ENCODE measurements around the gene TBC1D5.
"Not testable (repeated sequence)": the region's sequence is repeated elsewhere in the genome, so short reads cannot be mapped to it uniquely, and the experiment has no call there.

Gene TBC1D5

GRCh38 chr3:17705991-17706390 lies 36.4 kb downstream of the TBC1D5 start:
- DNase-seq, result not testable (repeated sequence)

GRCh38 chr3:17699815-17700214 lies 42.6 kb downstream of the TBC1D5 start:
- not testable (repeated sequence) for DNase-seq

- DNase-seq, result not testable (repeated sequence)
These were observed 46.8 kb downstream of the TBC1D5 start for GRCh38 chr3:17695665-17696064.

DNA sequence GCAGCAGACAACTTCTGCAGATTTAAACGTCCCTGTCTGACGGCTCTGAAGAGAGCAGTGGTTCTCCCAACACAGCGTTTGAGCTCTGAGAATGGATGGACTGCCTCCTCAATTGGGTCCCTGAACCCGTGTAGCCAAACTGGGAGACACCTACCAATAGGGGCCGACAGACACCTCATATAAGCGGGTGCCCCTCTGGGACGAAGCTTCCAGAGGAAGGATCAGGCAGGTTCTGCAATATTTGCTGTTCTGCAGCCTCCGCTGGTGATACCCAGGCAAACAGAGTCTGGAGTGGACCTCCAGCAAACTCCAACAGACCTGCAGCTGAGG lies 48.8 kb downstream of the TBC1D5 start:
- DNase-seq, result not testable (repeated sequence)

DNA sequence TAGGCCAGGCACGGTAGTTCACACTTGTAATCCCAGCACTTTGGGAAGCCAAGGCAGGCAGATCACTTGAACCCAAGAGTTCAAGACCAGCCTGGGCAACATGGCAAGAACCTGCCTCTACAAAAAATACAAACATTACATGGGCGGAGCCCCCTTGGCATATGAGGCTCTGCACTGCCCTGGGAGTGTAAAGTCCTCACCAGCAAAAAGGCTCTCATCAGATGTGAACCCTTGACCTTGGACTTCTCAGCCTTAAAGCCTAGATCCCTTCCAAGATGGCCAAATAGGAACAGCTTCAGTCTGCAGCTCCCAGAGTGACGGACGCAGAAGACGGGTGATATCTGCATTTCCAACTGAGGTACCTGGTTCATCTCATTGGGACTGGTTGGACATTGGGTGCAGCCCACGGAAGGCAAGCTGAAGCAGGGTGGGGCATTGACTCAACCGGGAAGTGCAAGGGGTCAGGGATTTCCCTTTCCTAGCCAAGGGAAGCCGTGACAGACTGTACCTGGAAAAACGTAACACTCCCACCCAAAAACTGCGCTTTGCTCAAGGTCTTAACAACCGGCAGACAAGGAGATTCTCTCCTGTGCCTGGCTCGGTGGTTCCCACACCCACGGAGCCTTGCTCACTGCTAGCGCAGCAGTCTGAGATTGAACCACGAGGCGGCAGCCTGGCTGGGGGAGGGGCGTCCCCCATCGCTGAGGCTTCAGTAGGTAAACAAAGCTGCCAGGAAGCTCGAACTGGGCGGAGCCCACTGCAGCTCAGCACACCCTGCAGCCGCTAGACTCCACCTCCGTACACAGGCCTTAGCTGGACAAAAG lies 49.4 kb downstream of the TBC1D5 start:
- not testable (repeated sequence) for DNase-seq

DNA sequence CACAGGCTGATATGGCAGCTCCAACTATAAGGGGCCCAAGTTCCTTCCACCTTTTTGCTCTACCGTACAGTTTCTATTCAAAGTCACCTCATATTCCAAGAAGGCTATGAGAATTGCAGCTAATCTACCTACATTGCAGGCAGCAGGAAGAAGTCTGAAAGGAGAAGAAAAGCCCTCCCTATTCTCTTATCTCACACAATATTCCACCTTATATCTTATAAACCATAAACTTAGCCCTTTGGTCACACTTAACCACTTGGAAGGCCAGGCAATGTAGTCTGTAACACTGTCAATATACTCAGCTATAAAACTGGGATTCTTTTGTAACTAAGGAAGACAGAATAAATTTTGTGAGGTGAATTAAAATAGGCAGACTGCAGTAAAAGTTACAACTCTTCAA lies 54.9 kb downstream of the TBC1D5 start:
- DNase-seq, result no peak

GRCh38 chr3:17686613-17687012 lies 55.8 kb downstream of the TBC1D5 start:
- no peak for DNase-seq

GRCh38 chr3:17683542-17684207 lies 58.8 kb downstream of the TBC1D5 start:
- no peak for DNase-seq

DNA sequence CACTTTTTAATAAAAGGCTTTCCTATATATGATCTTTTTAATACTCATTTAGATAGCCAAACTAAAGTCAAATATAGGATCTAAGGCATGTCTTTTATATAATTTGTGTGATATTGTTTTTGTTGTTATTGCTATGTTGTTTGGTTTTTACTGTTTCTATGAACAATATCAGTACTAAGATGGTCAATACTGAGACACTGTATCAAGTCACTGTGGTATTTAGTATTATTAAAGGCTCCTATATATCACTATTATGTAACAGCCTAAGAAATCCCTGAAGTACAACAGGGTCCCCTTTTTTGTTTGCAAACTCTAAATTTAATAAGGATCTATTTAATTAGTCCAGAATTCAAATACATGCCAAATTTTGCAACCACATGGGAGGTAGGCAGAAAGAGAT lies 61.9 kb downstream of the TBC1D5 start:
- no peak for DNase-seq

DNA sequence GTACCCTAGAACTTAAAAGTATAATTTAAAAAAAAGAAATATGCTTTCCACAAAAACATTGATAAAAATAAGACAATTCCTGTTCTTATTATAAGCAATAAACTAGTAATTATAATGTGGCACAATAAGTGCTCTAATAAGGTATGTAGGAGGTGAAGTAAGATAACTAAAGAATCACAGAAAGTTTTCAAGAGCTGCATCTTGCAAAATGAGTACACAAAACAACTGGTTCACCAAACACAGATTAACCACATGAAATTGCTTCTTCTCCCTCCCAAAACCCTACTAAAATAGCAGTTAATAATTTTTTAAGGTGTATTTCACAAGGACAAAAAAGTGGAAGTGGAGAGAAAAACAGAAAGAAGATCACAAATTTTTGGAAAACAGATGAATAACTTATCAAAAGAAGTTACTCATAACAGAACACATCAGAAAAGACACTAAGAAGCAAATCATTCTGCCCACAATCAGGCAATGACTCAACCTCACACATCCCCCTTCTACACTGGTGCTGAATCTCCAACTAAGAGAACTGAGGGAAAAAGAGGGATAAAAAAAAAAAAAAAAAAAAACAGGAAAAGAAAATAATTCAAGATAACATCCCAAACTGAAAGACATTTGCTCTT lies 64.2 kb downstream of the TBC1D5 start:
- no peak for DNase-seq

DNA sequence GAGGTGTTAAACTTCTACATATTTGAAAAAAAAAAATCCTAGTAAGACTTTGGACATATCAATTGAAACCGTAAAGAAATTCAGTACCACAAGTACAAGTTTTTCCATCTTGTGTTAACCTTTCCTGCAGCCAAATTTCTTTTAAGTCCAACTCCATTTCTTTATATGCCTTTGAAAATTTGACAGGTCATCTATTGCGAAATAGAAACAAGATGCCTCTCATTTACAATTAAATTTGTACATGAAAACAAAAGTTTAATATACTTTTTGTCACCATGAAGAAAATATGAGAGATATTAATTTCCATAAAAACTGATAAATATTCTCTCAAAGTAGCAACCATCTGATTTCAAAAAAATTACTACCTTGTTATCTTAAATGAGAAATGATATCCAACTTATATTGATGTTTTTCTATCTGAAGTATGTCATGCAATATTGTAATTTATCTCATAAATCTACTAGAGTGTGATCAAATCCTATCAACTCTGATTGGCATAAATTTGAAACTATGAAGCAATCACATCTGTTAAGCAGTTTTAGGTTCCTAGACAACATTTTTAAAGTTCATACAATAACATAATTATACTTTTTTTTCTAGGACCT lies 68.2 kb downstream of the TBC1D5 start:
- DNase-seq, result no peak

GRCh38 chr3:17672506-17672905 lies 69.9 kb downstream of the TBC1D5 start:
- DNase-seq, result no peak

GRCh38 chr3:17670749-17671148 lies 71.7 kb downstream of the TBC1D5 start:
- DNase-seq, result no peak

DNA sequence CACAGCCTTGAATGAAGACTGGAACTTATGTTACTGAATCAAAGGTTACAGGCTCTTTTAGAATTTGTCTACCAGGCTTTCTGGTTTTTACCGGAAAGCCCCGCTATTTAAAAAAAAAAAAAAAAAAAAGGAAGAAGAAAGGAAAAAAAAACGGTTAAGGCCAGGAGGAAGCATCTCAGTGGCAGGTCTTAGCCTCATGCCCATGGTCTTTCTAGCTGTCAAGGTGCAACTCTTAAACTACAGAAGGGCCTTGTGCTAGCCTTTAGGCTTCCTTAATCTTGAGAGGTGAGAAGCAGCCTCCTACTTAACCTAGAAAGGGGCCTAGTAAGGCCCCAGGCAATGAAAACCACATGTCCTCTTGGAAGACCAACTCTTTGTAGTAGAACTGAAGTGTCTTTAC lies 77.5 kb downstream of the TBC1D5 start:
- no peak for DNase-seq

DNA sequence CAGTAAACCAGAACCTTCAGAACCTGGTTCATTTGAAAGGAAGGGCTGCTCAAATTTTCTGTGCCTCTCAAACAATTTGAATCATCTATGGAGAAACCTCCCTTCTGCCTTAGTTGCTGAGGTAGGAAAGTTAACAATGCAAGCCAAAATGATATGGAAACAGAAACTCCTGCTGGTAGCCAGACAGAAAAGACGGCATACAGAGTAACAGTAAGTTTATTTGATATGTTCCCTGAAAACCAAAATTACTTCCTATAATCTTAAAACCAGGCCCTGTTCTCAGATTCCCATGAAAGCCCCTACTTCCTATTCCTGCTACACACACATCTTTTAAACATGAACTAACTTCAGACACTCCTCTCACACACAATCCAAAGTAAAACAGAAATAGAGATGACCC lies 86.2 kb downstream of the TBC1D5 start:
- DNase-seq, result no peak

DNA sequence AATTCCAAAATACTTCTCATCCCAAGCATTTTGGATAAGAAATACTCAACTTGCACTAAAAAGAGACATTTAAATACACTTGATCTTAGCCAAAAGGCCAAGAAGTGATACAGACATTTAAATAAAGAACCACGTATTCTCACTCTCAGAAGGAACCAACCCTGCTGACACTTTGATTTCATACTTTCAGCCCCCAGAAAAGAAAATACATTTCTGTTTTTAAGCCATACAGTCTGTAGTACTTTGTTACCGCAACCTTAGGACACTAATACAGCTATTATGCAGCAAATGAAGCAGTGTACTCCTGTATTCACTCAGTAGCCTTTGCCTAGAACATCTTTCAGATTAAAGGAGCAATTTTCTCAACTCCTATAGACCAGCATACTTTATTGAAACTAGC lies 86.7 kb downstream of the TBC1D5 start:
- DNase-seq, result no peak

DNA sequence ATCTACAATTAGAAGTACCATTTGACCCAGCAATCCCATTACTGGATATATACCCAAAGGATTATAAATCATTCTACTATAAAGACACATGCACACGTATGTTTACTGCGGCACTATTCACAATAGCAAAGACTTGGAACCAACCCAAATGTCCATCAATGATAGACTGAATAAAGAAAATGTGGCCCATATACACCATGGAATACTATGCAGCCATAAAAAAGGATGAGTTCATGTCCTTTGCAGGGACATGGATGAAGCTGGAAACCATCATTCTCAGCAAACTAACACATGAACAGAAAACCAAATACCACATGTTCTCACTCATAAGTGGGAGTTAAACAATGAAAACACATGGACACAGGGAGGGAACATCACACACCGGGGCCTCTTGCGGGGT lies 92.7 kb downstream of the TBC1D5 start:
- not testable (repeated sequence) for DNase-seq

DNA sequence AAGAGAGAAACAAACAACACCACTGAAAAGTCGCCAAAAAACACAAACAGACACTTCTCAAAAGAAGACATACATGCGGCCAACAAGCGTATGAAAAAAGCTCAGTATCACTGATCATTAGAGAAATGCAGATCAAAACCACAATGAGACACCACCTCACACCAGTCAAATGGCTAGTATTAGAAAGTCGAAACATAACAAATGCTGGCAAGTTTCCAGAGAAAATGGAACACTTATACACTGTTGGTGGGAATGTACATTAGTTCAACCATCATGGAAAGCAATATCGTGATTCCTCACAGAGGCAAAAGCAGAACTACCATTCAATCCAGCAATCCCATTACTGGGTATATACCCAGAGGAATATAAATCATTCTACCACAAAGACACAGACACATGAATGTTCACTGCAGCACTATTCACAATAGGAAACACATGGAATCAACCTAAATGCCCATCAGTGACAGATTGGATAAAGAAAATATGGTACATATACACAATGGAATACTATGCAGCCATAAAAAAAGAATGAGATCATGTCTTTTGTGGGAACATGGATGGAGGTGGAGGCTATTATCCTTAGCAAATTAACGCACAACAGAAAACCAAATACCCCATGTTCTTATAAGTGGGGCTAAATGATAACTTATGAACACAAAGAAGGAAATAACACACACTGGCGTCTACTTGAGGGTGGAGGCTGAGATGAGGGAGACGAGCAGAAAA lies 93.6 kb downstream of the TBC1D5 start:
- not testable (repeated sequence) for DNase-seq

DNA sequence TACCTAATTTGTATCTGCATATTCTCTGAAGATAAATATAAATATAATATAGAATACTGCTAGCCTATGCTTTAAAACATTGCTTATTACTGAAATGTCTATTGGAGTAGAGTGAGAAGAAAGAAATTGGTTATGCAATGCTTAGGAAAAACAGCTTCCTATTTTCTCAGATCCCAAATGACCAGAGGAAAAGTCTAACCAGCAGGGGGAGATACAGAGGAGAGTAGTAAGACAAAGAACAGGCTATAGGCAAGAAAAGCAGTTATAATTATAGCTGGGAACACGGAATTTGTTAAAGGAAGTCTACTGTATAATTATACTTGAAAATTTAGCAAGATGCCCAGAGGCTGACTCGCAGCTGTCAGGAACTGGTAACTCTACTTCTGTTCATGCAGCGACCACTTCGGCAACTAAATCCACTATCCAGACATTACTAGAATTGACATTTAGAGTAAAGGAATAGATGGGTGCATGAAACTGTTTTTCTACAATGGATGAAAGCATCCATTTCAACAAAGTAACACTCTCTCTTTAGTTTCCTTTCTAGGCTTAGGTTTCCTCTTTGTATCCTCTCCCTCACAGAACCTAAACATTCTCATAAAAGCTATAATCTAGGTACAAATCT lies 97.2 kb downstream of the TBC1D5 start:
- DNase-seq, result no peak

DNA sequence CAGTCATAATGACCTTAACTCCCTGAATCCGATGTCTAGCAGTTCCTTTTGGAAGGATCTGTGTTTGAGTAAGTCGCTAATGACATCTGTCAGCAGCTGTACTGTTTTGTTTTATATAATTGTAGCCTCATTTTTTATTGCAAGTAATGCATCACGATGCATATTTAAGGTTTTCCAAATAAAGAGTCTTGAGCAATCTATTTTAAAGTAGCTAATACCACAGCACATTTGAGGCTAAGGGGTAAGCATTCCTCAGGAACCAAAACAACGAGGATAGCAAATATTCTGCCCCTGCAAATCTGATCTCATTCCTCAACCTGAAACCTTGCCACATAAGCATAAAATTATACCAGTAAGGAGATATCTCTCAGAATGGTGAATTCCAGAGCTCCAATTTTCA lies 98.7 kb downstream of the TBC1D5 start:
- no peak for DNase-seq

- no peak for DNase-seq
These were observed 100.0 kb downstream of the TBC1D5 start for GRCh38 chr3:17642474-17642873.

GRCh38 chr3:17640466-17640865 lies 102.0 kb downstream of the TBC1D5 start:
- no peak for DNase-seq

DNA sequence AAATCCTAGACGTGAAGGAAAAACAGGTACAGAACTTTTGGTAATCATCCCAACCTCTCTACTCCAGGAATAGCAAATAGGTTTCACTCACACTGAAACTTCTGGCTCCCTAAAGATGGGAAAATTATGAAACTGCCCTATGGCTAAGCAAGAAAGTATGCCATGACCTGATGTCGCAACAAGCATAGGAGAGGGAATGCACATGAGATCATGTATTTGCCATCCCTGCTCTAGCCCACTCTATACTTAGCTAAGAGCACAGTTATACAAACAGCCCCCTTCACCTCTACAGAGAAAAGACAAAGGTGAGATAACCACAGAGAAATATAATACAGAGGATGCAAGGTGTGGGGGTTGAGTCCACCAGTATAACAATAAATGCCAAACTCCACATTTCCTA lies 102.7 kb downstream of the TBC1D5 start:
- DNase-seq, result peak; percentile 29

All from T1000 (cell line).